Testis (tissue), 3 donors: ENCODE results near the gene COL15A1. TPM values are rescaled to one million over a fixed set of nuclear protein-coding genes. Genes with fewer than 3 reads are reported as not detected.
A peak's percentile ranks its signal among the peaks of the same experiment; 100 is the strongest.

ENCODE experiments used
- DNase-seq: peaks from one replicate; pipeline ENCODE4 v3.0.0-alpha.2; 2019
- H3K27ac ChIP-seq, 2 donors: fragments of 200-600 bp; sonication (generic); one replicate each; pipeline ENCODE4 v1.5.1; 2019
- H3K27me3 ChIP-seq: fragments of 200-600 bp; sonication (generic); one replicate; pipeline ENCODE4 v1.5.1; 2019
- H3K36me3 ChIP-seq: fragments of 200-600 bp; sonication (generic); one replicate; pipeline ENCODE4 v1.5.1; 2017; ENCODE audit warnings: low read depth; ENCODE audit errors: missing control alignments
- H3K4me1 ChIP-seq: fragments of 200-600 bp; sonication (generic); one replicate; pipeline ENCODE4 v1.5.1; 2019
- H3K4me3 ChIP-seq, 2 donors: fragments of 200-600 bp; sonication (generic); one replicate each; pipeline ENCODE4 v1.5.1; 2017 to 2019
- H3K9me3 ChIP-seq: fragments of 200-600 bp; sonication (generic); one replicate; pipeline ENCODE4 v1.5.1; 2017
- CTCF ChIP-seq, 3 experiments: fragments of 450-650 bp in 2 of 3; fragments of 200-600 bp in 1 of 3; sonication (generic) in 1 of 3; IDR thresholded peaks; one replicate each; pipeline ENCODE4 v1.5.1; 2016 to 2019; ENCODE audit warnings: antibody characterized with exemption in 3 of 3, mild to moderate bottlenecking in 2 of 3, moderate library complexity in 1 of 3
- POLR2A ChIP-seq: fragments of 450-650 bp; IDR thresholded peaks from one replicate; pipeline ENCODE4 v1.6.1; 2017; ENCODE audit warnings: antibody characterized with exemption, mild to moderate bottlenecking, moderate library complexity
- WGBS, 2 donors: methylation state at CpG; one replicate each; pipeline ENCODE4 v1.1.5; 2018; 5-methylcytosine and 5-hydroxymethylcytosine counted together
- intact Hi-C: fragments of 100-400 bp; cut with DNase I; formaldehyde crosslinking; loops from one replicate; pipeline ENCODE4 v1.15.1; 2023; ENCODE audit warnings: low total_unique reads
- polyA plus RNA-seq: library from polyadenylated mRNA; stranded (reverse); fragments of 350-450 nt; fragmentation: Illumina TruSeq; extraction: RNeasy Lipid Tissue Mini Kit (QIAGEN cat#74804); gene quantifications from one replicate; pipeline ENCODE4 v1.2.3, GENCODE V29; 2014; ENCODE audit warnings: low read depth, low replicate concordance; ENCODE audit not compliant: insufficient read depth
- total RNA-seq, 2 donors: library from RNA; depleted of rRNA; stranded (reverse); fragments of >200 nt; gene quantifications; one replicate each; pipeline ENCODE4 v1.2.3, GENCODE V29; 2016

The COL15A1 gene
- total and polyA plus RNA-seq, 3 donors from 2014 or later = 37.2 to 55.5 (median 49.4) TPM

- Histone ChIP-seq H3K36me3 (no peaks in the 10 kb centered on the region), H3K4me1 (peaks cover under 1% of the 10 kb centered on the region), H3K27me3 (no peaks in the 10 kb centered on the region), H3K9me3 (no peaks in the 10 kb centered on the region), H3K4me3 (no peak overlapping the region), H3K27ac (no peak overlapping the region)
- TF ChIP-seq CTCF (IDR thresholded peaks at IDR 0.05) (no peak), POLR2A (no peak)
- WGBS, 2 donors = 75 to 89% methylated on average over 6 of the region's 6 CpGs
- intact Hi-C loops = no loop called here
- DNase-seq = no peak
Observed at GRCh38 chr9:99056186-99056585, 112.5 kb downstream of the COL15A1 start.

GRCh38 chr9:99056886-99057664, 113.4 kb downstream of the COL15A1 start:
- DNase-seq = no peak
- no peaks in the 10 kb centered on the region for H3K9me3 ChIP-seq
- no peaks in the 10 kb centered on the region for H3K27me3 ChIP-seq
- no peaks in the 10 kb centered on the region for H3K4me1 ChIP-seq
- intact Hi-C loops = no loop called here
- H3K27ac ChIP-seq = no peak overlapping the region
- 86 to 92% methylated on average over 5 of the region's 5 CpGs for WGBS, 2 donors
- no peak for TF ChIP-seq CTCF (IDR thresholded peaks at IDR 0.05)
- TF ChIP-seq POLR2A = no peak
- no peak overlapping the region for H3K4me3 ChIP-seq
- H3K36me3 ChIP-seq = no peaks in the 10 kb centered on the region

GRCh38 chr9:99057665-99058625, 114.2 kb downstream of the COL15A1 start:
- DNase-seq = peak; percentile 39
- H3K27me3 ChIP-seq = no peaks in the 10 kb centered on the region
- no peak for TF ChIP-seq POLR2A
- TF ChIP-seq CTCF (IDR thresholded peaks at IDR 0.05) = no peak
- intact Hi-C loops = no loop called here
- no peaks in the 10 kb centered on the region for H3K36me3 ChIP-seq
- whole genome bisulfite sequencing, 2 donors = 68 to 71% methylated on average over 7 of the region's 7 CpGs
- H3K4me3 ChIP-seq = no peak overlapping the region
- H3K4me1 ChIP-seq = no peaks in the 10 kb centered on the region
- no peak overlapping the region for H3K27ac ChIP-seq
- H3K9me3 ChIP-seq = no peaks in the 10 kb centered on the region

- TF ChIP-seq POLR2A (no peak), CTCF (IDR thresholded peaks at IDR 0.05) (no peak)
- Histone ChIP-seq H3K27ac (peak overlapping the region in 1 of 2 donors; percentile 38), H3K4me1 (no peaks in the 10 kb centered on the region), H3K27me3 (no peaks in the 10 kb centered on the region), H3K4me3 (no peak overlapping the region), H3K9me3 (no peaks in the 10 kb centered on the region), H3K36me3 (no peaks in the 10 kb centered on the region)
- intact Hi-C loops = no loop called here
- 68 to 78% methylated on average over 8 of the region's 8 CpGs for WGBS, 2 donors
- DNase-seq = no peak
Observed at GRCh38 chr9:99058964-99059921, 115.5 kb downstream of the COL15A1 start.
